ENCODE data around the gene WWC2.

- TF ChIP-seq CTCF (IDR thresholded peaks at IDR 0.05; ENCODE audit: insufficient read depth, low read length, poor library complexity, severe bottlenecking) (no peak), EZH2phosphoT487 (conservative IDR thresholded peaks at IDR 0.05; ENCODE audit: low read length) (no peak)
These were observed 660 bp downstream of the WWC2 start for GRCh38 chr4:183099537-183100297.
